H1 (cell line): ENCODE measurements around the gene GNAT1. TPM values are rescaled to one million over a fixed set of nuclear protein-coding genes. Genes with fewer than 3 reads are reported as not detected.

ENCODE experiments used
- CTCF ChIA-PET: fragments of 300-600 bp; sonication (Branson Sonifier 250); formaldehyde crosslinking; loops from one replicate; lab custom pipeline; 2021; ENCODE audit not compliant: partially characterized antibody; lab: Charles Lee
- POLR2A ChIA-PET: fragments of 300-600 bp; sonication (Branson Sonifier 250); formaldehyde crosslinking; loops from one replicate; lab custom pipeline; 2021; ENCODE audit warnings: inconsistent platforms; ENCODE audit not compliant: partially characterized antibody; lab: Charles Lee
- DNase-seq, 2 experiments: peaks; one replicate each; pipeline versions ENCODE4 v3.0.0 to v3.0.0-alpha.2; 2010 to 2022; ENCODE audit warnings: low spot score in 2 of 2, low read depth in 1 of 2, mixed read lengths in 1 of 2
- FAIRE-seq: peaks from 2 replicates; lab custom pipeline; 2011; peaks lifted over from hg19 to GRCh38; lab: Jason Lieb, UNC
- H2AFZ ChIP-seq: 2 replicates; pipeline ENCODE4 v1.8.1; 2012; ENCODE audit warnings: low read length, inconsistent platforms
- H2AK5ac ChIP-seq: 2 replicates; pipeline ENCODE4 v1.6.1; 2013; ENCODE audit warnings: low read depth, low read length
- H2BK120ac ChIP-seq: replicated peaks from 2 replicates; pipeline ENCODE3; 2013; ENCODE audit warnings: low read depth, low read length, inconsistent platforms
- H2BK12ac ChIP-seq: 2 replicates; pipeline ENCODE4 v1.6.1; 2013; ENCODE audit warnings: low read depth, low read length
- H2BK15ac ChIP-seq: 2 replicates; pipeline ENCODE4 v1.6.1; 2013; ENCODE audit warnings: low read length
- H2BK20ac ChIP-seq: 2 replicates; pipeline ENCODE4 v1.6.1; 2013; ENCODE audit warnings: low read length
- H2BK5ac ChIP-seq: 2 replicates; pipeline ENCODE4 v1.6.1; 2013; ENCODE audit warnings: low read depth, low read length
- H3K14ac ChIP-seq: 2 replicates; pipeline ENCODE4 v1.6.1; 2013; ENCODE audit warnings: inconsistent platforms; ENCODE audit not compliant: insufficient read length
- H3K18ac ChIP-seq: 2 replicates; pipeline ENCODE4 v1.6.1; 2013; ENCODE audit warnings: low read length; ENCODE audit errors: extremely low read depth
- H3K23ac ChIP-seq: 2 replicates; pipeline ENCODE4 v1.6.1; 2013; ENCODE audit warnings: inconsistent platforms; ENCODE audit not compliant: insufficient read length
- H3K23me2 ChIP-seq: 2 replicates; pipeline ENCODE4 v1.6.1; 2013; ENCODE audit warnings: low read depth, low read length
- H3K27ac ChIP-seq: 2 replicates; pipeline ENCODE4 v1.6.1; 2011; ENCODE audit warnings: low read depth, low read length, inconsistent platforms
- H3K27me3 ChIP-seq, 4 experiments: replicated peaks in 1 of 4; 1 replicate in 1 of 4; 2 replicates in 3 of 4; pipeline versions ENCODE4 v1.6.1 to v1.8.1; 2011 to 2013; ENCODE audit warnings: low read length in 3 of 4, mild to moderate bottlenecking in 3 of 4, inconsistent platforms in 2 of 4, mixed read lengths in 2 of 4, moderate library complexity in 1 of 4; ENCODE audit not compliant: control insufficient read depth in 3 of 4, insufficient read depth in 3 of 4; ENCODE audit errors: extremely low read depth in 1 of 4
- H3K36me3 ChIP-seq, 4 experiments: 2 replicates each; pipeline versions ENCODE4 v1.6.1 to v1.8.1; 2011 to 2013; ENCODE audit warnings: mild to moderate bottlenecking in 4 of 4, low read length in 3 of 4, moderate library complexity in 2 of 4, control low read depth in 1 of 4, inconsistent platforms in 1 of 4; ENCODE audit not compliant: insufficient read depth in 4 of 4, control insufficient read depth in 2 of 4
- H3K4ac ChIP-seq: replicated peaks from 2 replicates; pipeline ENCODE3; 2013; ENCODE audit warnings: low read length, low read depth, mixed read lengths, inconsistent platforms; ENCODE audit not compliant: insufficient read length
- H3K4me1 ChIP-seq, 4 experiments: replicated peaks in 1 of 4; 1 replicate in 1 of 4; 2 replicates in 3 of 4; pipeline versions ENCODE4 v1.6.1 to v1.8.1; 2011 to 2013; ENCODE audit warnings: low read length in 3 of 4, inconsistent platforms in 2 of 4, mixed read lengths in 1 of 4; ENCODE audit not compliant: insufficient read depth in 4 of 4, control insufficient read depth in 3 of 4
- H3K4me2 ChIP-seq, 2 experiments: 2 replicates each; pipeline versions ENCODE4 v1.6.1 to v1.8.1; 2011 to 2013; ENCODE audit warnings: low read depth in 2 of 2, low read length in 2 of 2, control low read depth in 1 of 2, inconsistent platforms in 1 of 2, mild to moderate bottlenecking in 1 of 2; ENCODE audit not compliant: insufficient read depth in 1 of 2
- H3K4me3 ChIP-seq, 4 experiments: fragments of 200-600, 300-600 bp in 1 of 4; sonication (generic), shearing (Covaris generic), sonication (Bioruptor Twin) in 1 of 4; 2 replicates each; pipeline versions ENCODE4 v1.5.1 to v1.8.1; 2011 to 2016; ENCODE audit warnings: low read length in 4 of 4, low read depth in 3 of 4, control low read depth in 2 of 4, inconsistent platforms in 2 of 4, mild to moderate bottlenecking in 2 of 4, mixed read lengths in 1 of 4, moderate library complexity in 1 of 4; ENCODE audit not compliant: insufficient read depth in 2 of 4; ENCODE audit errors: extremely low read depth in 1 of 4
- H3K56ac ChIP-seq: replicated peaks from 2 replicates; pipeline ENCODE3; 2013; ENCODE audit warnings: low read depth, mild to moderate bottlenecking, mixed read lengths, low read length, inconsistent platforms; ENCODE audit not compliant: insufficient read length
- H3K79me1 ChIP-seq: 2 replicates; pipeline ENCODE4 v1.6.1; 2013; ENCODE audit warnings: low read depth, low read length, control low read depth
- H3K79me2 ChIP-seq, 2 experiments: 2 replicates each; pipeline versions ENCODE4 v1.6.1 to v1.8.1; 2012 to 2013; ENCODE audit warnings: low read length in 2 of 2, mild to moderate bottlenecking in 2 of 2, inconsistent platforms in 1 of 2; ENCODE audit not compliant: insufficient read depth in 2 of 2, control insufficient read depth in 1 of 2
- H3K9ac ChIP-seq, 4 experiments: replicated peaks in 1 of 4; 1 replicate in 1 of 4; 2 replicates in 3 of 4; pipeline versions ENCODE4 v1.6.1 to v1.8.1; 2011 to 2013; ENCODE audit warnings: low read depth in 3 of 4, low read length in 3 of 4, control low read depth in 2 of 4, mild to moderate bottlenecking in 2 of 4, moderate library complexity in 2 of 4, inconsistent platforms in 1 of 4; ENCODE audit errors: extremely low read depth in 1 of 4
- H3K9me3 ChIP-seq, 2 experiments: 2 replicates each; pipeline versions ENCODE4 v1.6.1 to v1.8.1; 2012 to 2013; ENCODE audit warnings: mild to moderate bottlenecking in 2 of 2, moderate library complexity in 2 of 2, control low read depth in 1 of 2, inconsistent platforms in 1 of 2, low read depth in 1 of 2, low read length in 1 of 2, mixed read lengths in 1 of 2; ENCODE audit not compliant: insufficient read depth in 2 of 2
- H4K20me1 ChIP-seq, 2 experiments: replicated peaks in 1 of 2; 2 replicates each; pipeline versions ENCODE3 to v1.8.1; 2011 to 2013; ENCODE audit warnings: inconsistent platforms in 2 of 2, low read length in 2 of 2, mild to moderate bottlenecking in 1 of 2; ENCODE audit not compliant: insufficient read depth in 2 of 2, control insufficient read depth in 1 of 2
- H4K5ac ChIP-seq: 2 replicates; pipeline ENCODE4 v1.6.1; 2013; ENCODE audit warnings: low read length, low read depth, mixed read lengths, inconsistent platforms; ENCODE audit not compliant: insufficient read length
- H4K8ac ChIP-seq: 2 replicates; pipeline ENCODE4 v1.8.0; 2013; ENCODE audit warnings: mild to moderate bottlenecking, moderate library complexity, low read length, inconsistent platforms; ENCODE audit not compliant: insufficient read depth; ENCODE audit errors: extremely low read depth
- H4K91ac ChIP-seq: replicated peaks from 2 replicates; pipeline ENCODE3; 2013; ENCODE audit warnings: low read length, mixed read lengths, inconsistent platforms; ENCODE audit not compliant: insufficient read length
- BCL11A ChIP-seq, 2 experiments: IDR thresholded peaks; one replicate each; pipeline ENCODE4 v1.6.1; 2011; ENCODE audit warnings: low read depth in 2 of 2, low read length in 2 of 2, mild to moderate bottlenecking in 2 of 2
- CEBPB ChIP-seq: IDR thresholded peaks from 2 replicates; pipeline ENCODE4 v1.6.1; 2012; ENCODE audit warnings: low read depth, low read length
- GABPA ChIP-seq: IDR thresholded peaks from 2 replicates; pipeline ENCODE4 v1.6.1; 2011; ENCODE audit warnings: mild to moderate bottlenecking, low read length, moderate library complexity, borderline replicate concordance; ENCODE audit not compliant: insufficient read depth
- HDAC2 ChIP-seq, 2 experiments: fragments of 300-600 bp in 1 of 2; sonication (generic) in 1 of 2; IDR thresholded peaks; 2 replicates each; pipeline ENCODE4 v1.6.1; 2011 to 2012; ENCODE audit warnings: low read depth in 2 of 2, low read length in 2 of 2, mild to moderate bottlenecking in 2 of 2, moderate library complexity in 2 of 2, borderline replicate concordance in 1 of 2, inconsistent platforms in 1 of 2
- HDAC6 ChIP-seq: IDR thresholded peaks from one replicate; pipeline ENCODE4 v1.7.1; 2012; ENCODE audit warnings: low read depth, mild to moderate bottlenecking, inconsistent platforms, low read length, moderate library complexity
- NANOG ChIP-seq: IDR thresholded peaks from 2 replicates; pipeline ENCODE4 v1.6.1; 2011; ENCODE audit warnings: low read length, low read depth, mild to moderate bottlenecking, inconsistent platforms; ENCODE audit not compliant: insufficient read depth, poor library complexity, severe bottlenecking
- PHF8 ChIP-seq: fragments of 200-600 bp; sonication (generic); conservative IDR thresholded peaks from 2 replicates; pipeline ENCODE4 v1.7.1; 2012; ENCODE audit warnings: low read depth, mild to moderate bottlenecking, inconsistent platforms, low read length, moderate library complexity
- RAD21 ChIP-seq, 2 experiments: IDR thresholded peaks in 1 of 2; conservative IDR thresholded peaks in 1 of 2; 2 replicates each; pipeline ENCODE4 v1.6.1; 2011; ENCODE audit warnings: low read depth in 2 of 2, low read length in 2 of 2, improper control_type of control experiment in 1 of 2, inconsistent platforms in 1 of 2, mild to moderate bottlenecking in 1 of 2, moderate library complexity in 1 of 2
- RBBP5 ChIP-seq: IDR thresholded peaks from 2 replicates; pipeline ENCODE4 v1.7.1; 2012; ENCODE audit warnings: low read depth, mild to moderate bottlenecking, inconsistent platforms, low read length, moderate library complexity, borderline replicate concordance
- SAP30 ChIP-seq: fragments of 300-600 bp; sonication (generic); IDR thresholded peaks from 2 replicates; pipeline ENCODE4 v1.7.1; 2012; ENCODE audit warnings: low read length, moderate library complexity, mild to moderate bottlenecking, inconsistent platforms; ENCODE audit not compliant: insufficient read depth, insufficient replicate concordance
- SP1 ChIP-seq: IDR thresholded peaks from 2 replicates; pipeline ENCODE4 v1.6.1; 2011; ENCODE audit warnings: low read depth, low read length
- WGBS, 2 experiments: shearing (Covaris generic) in 1 of 2; methylation state at CpG; one replicate each; pipeline versions ENCODE4 v1.1.6 to v1.1.7; 2013 to 2015; ENCODE audit warnings: low lambda C conversion rate in 2 of 2, mixed read lengths in 2 of 2, inconsistent platforms in 1 of 2, low coverage in 1 of 2, missing lambda C conversion rate in 1 of 2; ENCODE audit not compliant: insufficient replicate concordance in 2 of 2, insufficient coverage in 1 of 2, insufficient read length in 1 of 2; ENCODE audit errors: extremely low coverage in 1 of 2, missing lambda C conversion rate in 1 of 2; 5-methylcytosine and 5-hydroxymethylcytosine counted together
- polyA plus RNA-seq, 7 experiments: library from polyadenylated mRNA; depleted of rRNA in 3 of 7; stranded (reverse) in 5 of 7; unstranded in 2 of 7; fragments of >200 nt in 5 of 7; fragments of 200-250 nt in 2 of 7; gene quantifications; 1 replicate in 5 of 7; 2 replicates in 1 of 7; 4 replicates in 1 of 7; pipeline versions ENCODE4 v1.2.1 to v1.2.3, GENCODE V29; 2011 to 2013; ENCODE audit warnings: missing spikeins in 2 of 7, mixed read lengths in 2 of 7
- total RNA-seq: library from RNA; stranded (reverse); fragmentation: NEBNext Ultra II Directional; extraction: Animal tissue kit (Norgen Biotek cat#: 25700); gene quantifications from 2 replicates; pipeline ENCODE4 v1.2.1, GENCODE V29; 2021

GNAT1 gene
- total and polyA plus RNA-seq, 2 of the 8 experiments (the other 6 are each of a cell fraction or from before 2014, with no cell fraction given): 0.08 TPM; not detected in 1

DNA sequence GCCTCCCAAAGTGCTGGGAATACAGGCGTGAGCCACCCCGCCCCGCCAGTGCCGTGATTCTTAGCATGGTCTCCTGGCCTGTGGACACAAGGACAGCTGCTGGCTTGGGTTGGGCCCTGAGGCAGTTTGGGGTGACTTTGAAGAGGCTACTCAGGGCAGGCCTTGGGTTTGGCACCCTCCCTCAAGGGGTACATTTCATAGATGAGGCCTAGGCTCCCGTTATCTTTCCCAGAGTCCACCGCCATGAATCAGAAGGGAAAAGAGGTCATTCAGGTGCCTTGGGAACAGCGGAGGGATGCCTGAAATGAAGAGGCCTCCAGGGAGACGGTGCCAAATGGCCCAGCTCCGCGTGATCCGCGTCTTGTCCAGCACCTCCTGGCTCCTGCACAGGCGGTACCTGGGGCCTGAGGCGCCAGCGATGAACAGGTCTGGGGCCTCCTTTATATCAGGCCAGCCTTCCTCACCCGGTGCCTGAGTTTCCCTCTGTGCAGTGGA is 53.9 kb downstream of the GNAT1 start:
- H3K4me1 ChIP-seq: peaks cover 5 to 52% (median 45%) of the 10 kb centered on the region in 4 experiments
- peak overlapping the region; percentile 11; the same call in 1 of the 2 replicates for H2BK20ac ChIP-seq
- no peak overlapping the region for H3K56ac ChIP-seq
- peaks cover 18 to 36% of the 10 kb centered on the region in 2 experiments for H4K20me1 ChIP-seq
- WGBS, 2 experiments: 83% methylated on average over 16 of the region's 16 CpGs; no CpG with 5 or more reads in 1 of the 2 experiments
- DNase-seq (peak in 1 of 2 experiments; percentile 48), FAIRE-seq (no peak)
- H3K4me3 ChIP-seq: peak overlapping the region in 1 of 4 experiments; percentile 27; a peak in 2 of 8 replicates
- H4K91ac ChIP-seq: peak overlapping the region; percentile 29
- no peak overlapping the region for H3K23ac ChIP-seq
- ChIA-PET CTCF (interaction anchor here (0.9 to 53.5 kb wide), 5 partner anchors 14 to 124 kb away, joined by 3 to 2149 read pairs (median 121); partner anchors contain the start of genes GNAI2, GNAT1, LSMEM2 and SEMA3B), POLR2A (interaction anchor here (0.7 to 3.4 kb wide), 3 partner anchors 14 to 52 kb away, joined by 3 to 14 read pairs (median 4); no protein-coding TSS in a partner anchor)
- peak overlapping the region; percentile 34; the same call in 1 of the 2 replicates for H2BK15ac ChIP-seq
- H3K18ac ChIP-seq: peak overlapping the region; percentile 92
- H3K79me1 ChIP-seq: peaks cover 33% of the 10 kb centered on the region
- H3K79me2 ChIP-seq: peaks cover 22 to 91% of the 10 kb centered on the region in 2 experiments
- peak overlapping the region; percentile 74 for H2BK5ac ChIP-seq
- peak overlapping the region; percentile 89 for H4K8ac ChIP-seq
- no peaks in the 10 kb centered on the region for H3K27me3 ChIP-seq
- H3K14ac ChIP-seq: no peak overlapping the region
- H3K9ac ChIP-seq: peak overlapping the region in 2 of 4 experiments; percentile 8 to 13; a peak in 2 of 7 replicates
- peak overlapping the region; percentile 53 for H3K27ac ChIP-seq
- H3K23me2 ChIP-seq: peaks cover 5% of the 10 kb centered on the region; the same call in 1 of the 2 replicates
- peak overlapping the region; percentile 45 for H2BK120ac ChIP-seq
- H3K4ac ChIP-seq: peak overlapping the region; percentile 6
- peak overlapping the region; percentile 73 for H4K5ac ChIP-seq
- peak overlapping the region; percentile 54; the same call in 1 of the 2 replicates for H2AK5ac ChIP-seq
- peak overlapping the region; percentile 56 to 60; a peak in 3 of 4 replicates for H3K4me2 ChIP-seq
- no peak overlapping the region for H2AFZ ChIP-seq
- H3K36me3 ChIP-seq: peaks cover 0 to 3% (median 2%) of the 10 kb centered on the region in 4 experiments; a peak in 2 of 8 replicates
- no peaks in the 10 kb centered on the region for H3K9me3 ChIP-seq
- peak overlapping the region; percentile 53 for H2BK12ac ChIP-seq
- TF ChIP-seq SAP30: no peak
- TF ChIP-seq CEBPB: no peak
- TF ChIP-seq RAD21 (IDR thresholded peaks at IDR 0.05 in 1 of 2, conservative IDR thresholded peaks at IDR 0.05 in 1 of 2; ENCODE audit: low read depth in 2 of 2, low read length in 2 of 2): no peak
- TF ChIP-seq PHF8: no peak
- no peak for TF ChIP-seq HDAC2 (IDR thresholded peaks at IDR 0.05; ENCODE audit: borderline replicate concordance in 1 of 2, low read depth in 2 of 2, low read length in 2 of 2)
- TF ChIP-seq RBBP5: no peak
- no peak for TF ChIP-seq SP1
- no peak for TF ChIP-seq GABPA
- no peak for TF ChIP-seq HDAC6
- no peak for TF ChIP-seq BCL11A (IDR thresholded peaks at IDR 0.05; ENCODE audit: low read depth in 2 of 2, low read length in 2 of 2)
- no peak for TF ChIP-seq NANOG
